ENCODE data around the gene MANF. TPM values are rescaled to one million over a fixed set of nuclear protein-coding genes. Genes with fewer than 3 reads are reported as not detected.

MANF gene
- total and polyA plus RNA-seq, 2 experiments from 2014 or later = 48.7 to 92.7 TPM

- Mint-ChIP-seq H3K27me3 (ENCODE audit: insufficient read depth, low read depth, poor library complexity) (peaks cover 4% of the 10 kb centered on the region), H3K4me1 (peaks cover 21% of the 10 kb centered on the region), H3K27ac (no peak overlapping the region; the same call in 1 of the 2 replicates), H3K36me3 (ENCODE audit: low read depth) (peaks cover 6% of the 10 kb centered on the region; the same call in 2 of the 3 replicates), H3K4me3 (no peak overlapping the region), H3K9me3 (no peaks in the 10 kb centered on the region; the same call in 2 of the 3 replicates)
- DNase-seq (ENCODE audit: low spot score) (no peak), ATAC-seq (no peak)
- H3K4me2 ChIP-seq = no peak overlapping the region
- 0 out of 2 replicates have a peak, but pooled peaks cover 2% of the 10 kb centered on the region for H4K20me1 ChIP-seq (replicated peaks; ENCODE audit: insufficient read depth)
- no peaks in the 10 kb centered on the region for H3K27me3 ChIP-seq (ENCODE audit: insufficient read depth)
- no peak overlapping the region for H3K4me3 ChIP-seq
- peaks cover 14% of the 10 kb centered on the region for H3K79me2 ChIP-seq (replicated peaks; ENCODE audit: insufficient read depth)
- no peaks in the 10 kb centered on the region for H3K9me2 ChIP-seq (ENCODE audit: insufficient read depth)
- peaks cover 16% of the 10 kb centered on the region for H3K4me1 ChIP-seq (ENCODE audit: insufficient read depth)
- H3F3A ChIP-seq (replicated peaks; ENCODE audit: low read depth) = no peaks in the 10 kb centered on the region; the same call in 1 of the 2 replicates
- no peaks in the 10 kb centered on the region for H3K36me3 ChIP-seq (ENCODE audit: insufficient read depth)
- no peak overlapping the region for H2AFZ ChIP-seq
- no peak overlapping the region for H3K27ac ChIP-seq (ENCODE audit: low read depth)
- TF ChIP-seq EZH2 (IDR thresholded peaks at IDR 0.05; ENCODE audit: low read depth, unreplicated experiment) (no peak), ZNF331 (CRISPR knock-in tag; IDR thresholded peaks at IDR 0.05; ENCODE audit: low read depth) (no peak), JUNB (IDR thresholded peaks at IDR 0.05; ENCODE audit: unreplicated experiment) (no peak), REST (IDR thresholded peaks at IDR 0.05; ENCODE audit: unreplicated experiment) (no peak), STAT1 (IDR thresholded peaks at IDR 0.05; ENCODE audit: unreplicated experiment) (no peak), EZH2phosphoT487 (IDR thresholded peaks at IDR 0.05; ENCODE audit: unreplicated experiment) (no peak), CTCF (conservative IDR thresholded peaks at IDR 0.05; ENCODE audit: low read depth in 2 of 2) (no peak), ETS1 (IDR thresholded peaks at IDR 0.05) (no peak), POLR2AphosphoS5 (IDR thresholded peaks at IDR 0.05; ENCODE audit: low read depth) (no peak)
Observed at GRCh38 chr3:51380601-51381332, 4.3 kb upstream of the MANF start.

All from GM23338 (cell line).